T-cell (primary cell): ENCODE measurements around the gene DACT2. TPM values are rescaled to one million over a fixed set of nuclear protein-coding genes. Genes with fewer than 3 reads are reported as not detected.

ENCODE experiments used
- ATAC-seq, 4 experiments: fragments of 200-7000 bp in 3 of 4; fragments of 150-1000 bp in 1 of 4; cut with Tn5 transposase; replicated peaks in 1 of 4; 1 replicate in 3 of 4; 2 replicates in 1 of 4; pipeline ENCODE4 v1.10.0; 2021; ENCODE audit warnings: moderate library complexity in 3 of 4, mild to moderate bottlenecking in 2 of 4, moderate number of reproducible peaks in 1 of 4
- CTCF ChIA-PET, 2 donors: fragments of 300-600 bp; sonication (Branson Sonifier 250); formaldehyde crosslinking; loops; one replicate each; lab custom pipeline; 2022; ENCODE audit warnings: antibody characterized with exemption in 2 of 2; lab: Charles Lee
- POLR2A ChIA-PET, 2 donors: fragments of 300-600 bp; sonication (Branson Sonifier 250); formaldehyde crosslinking; loops; one replicate each; lab custom pipeline; 2022; ENCODE audit warnings: antibody characterized with exemption in 2 of 2; lab: Charles Lee
- DNase-seq, 35 experiments: peaks; one replicate each; pipeline versions ENCODE4 v3.0.0 to v3.0.0-alpha.2; 2013 to 2023
- H3K27ac ChIP-seq: one replicate; pipeline ENCODE4 v1.5.1; 2013; ENCODE audit warnings: low read length
- H3K27me3 ChIP-seq, 2 experiments: replicated peaks in 1 of 2; 1 replicate in 1 of 2; 2 replicates in 1 of 2; pipeline versions ENCODE4 v1.6.1 to v1.7.0; 2013; ENCODE audit warnings: low read length in 1 of 2, mixed read lengths in 1 of 2; ENCODE audit not compliant: control insufficient read depth in 2 of 2, insufficient read depth in 2 of 2; ENCODE audit errors: extremely low read depth in 1 of 2
- H3K36me3 ChIP-seq, 2 donors: 1 replicate in 1 of 2; 2 replicates in 1 of 2; pipeline versions ENCODE4 v1.6.1 to v1.7.0; 2013; ENCODE audit warnings: low read length in 1 of 2; ENCODE audit not compliant: control insufficient read depth in 2 of 2, insufficient read depth in 1 of 2; ENCODE audit errors: extremely low read depth in 1 of 2
- H3K4me1 ChIP-seq, 2 experiments: 1 replicate in 1 of 2; 2 replicates in 1 of 2; pipeline versions ENCODE4 v1.6.1 to v1.7.0; 2013; ENCODE audit warnings: low read length in 2 of 2, mixed read lengths in 1 of 2; ENCODE audit not compliant: insufficient read depth in 2 of 2, control insufficient read depth in 1 of 2; ENCODE audit errors: extremely low read depth in 1 of 2
- H3K4me3 ChIP-seq, 2 donors: 1 replicate in 1 of 2; 2 replicates in 1 of 2; pipeline versions ENCODE4 v1.5.1 to v1.7.0; 2013; ENCODE audit warnings: mild to moderate bottlenecking in 2 of 2, low read length in 1 of 2, moderate library complexity in 1 of 2; ENCODE audit not compliant: control insufficient read depth in 1 of 2; ENCODE audit errors: extremely low read depth in 1 of 2
- H3K9me3 ChIP-seq: 2 replicates; pipeline ENCODE4 v1.7.0; 2013
- H3K27ac Mint-ChIP-seq, 2 donors: one replicate each; pipeline ENCODE4 v1.8.0; 2020 to 2021; ENCODE audit warnings: mild to moderate bottlenecking in 2 of 2, mixed read lengths in 2 of 2
- H3K27me3 Mint-ChIP-seq, 2 donors: one replicate each; pipeline ENCODE4 v1.8.0; 2021 to 2022; ENCODE audit warnings: mixed read lengths in 2 of 2
- H3K36me3 Mint-ChIP-seq: one replicate; pipeline ENCODE4 v1.8.0; 2021; ENCODE audit warnings: mixed read lengths
- H3K4me1 Mint-ChIP-seq, 3 donors: one replicate each; pipeline ENCODE4 v1.8.0; 2020 to 2022; ENCODE audit warnings: mixed read lengths in 3 of 3, mild to moderate bottlenecking in 1 of 3
- H3K4me3 Mint-ChIP-seq, 3 donors: one replicate each; pipeline ENCODE4 v1.8.0; 2020 to 2022; ENCODE audit warnings: mild to moderate bottlenecking in 3 of 3, mixed read lengths in 3 of 3, moderate library complexity in 3 of 3
- H3K9me3 Mint-ChIP-seq, 3 donors: one replicate each; pipeline ENCODE4 v1.8.0; 2020 to 2022; ENCODE audit warnings: mixed read lengths in 3 of 3
- WGBS: methylation state at CpG from one replicate; pipeline ENCODE4 v1.1.5; 2013; ENCODE audit warnings: missing lambda C conversion rate; ENCODE audit not compliant: insufficient coverage; 5-methylcytosine and 5-hydroxymethylcytosine counted together
- total RNA-seq, 35 experiments: library from RNA in 6 of 35; stranded (reverse) in 6 of 35; fragments of 120-200 nt in 1 of 35; gene quantifications; one replicate each; pipeline versions ENCODE4 v1.2.1 to v1.2.4 and lab custom pipeline; 2013 to 2026

DACT2 gene
- total RNA-seq, 5 donors from 2014 or later (not counting 1 experiment from before 2014, with no cell fraction given), result not detected

- Mint-ChIP-seq H3K9me3 (no peaks in the 10 kb centered on the region), H3K4me1 (no peaks in the 10 kb centered on the region), H3K27ac (no peak overlapping the region), H3K27me3 (peaks cover 0 to 2% of the 10 kb centered on the region in 2 donors), H3K4me3 (no peak overlapping the region), H3K36me3 (no peaks in the 10 kb centered on the region)
- Histone ChIP-seq H3K36me3 (no peaks in the 10 kb centered on the region), H3K27me3 (no peaks in the 10 kb centered on the region), H3K4me3 (no peak overlapping the region), H3K27ac (no peak overlapping the region), H3K9me3 (no peaks in the 10 kb centered on the region), H3K4me1 (no peaks in the 10 kb centered on the region)
- ATAC-seq, result no peak
- ChIA-PET POLR2A (no interaction called here), CTCF (no interaction called here)
- 83% methylated on average over 9 of the region's 15 CpGs for WGBS
- DNase-seq, result no peak
Observed at GRCh38 chr6:168265827-168266815, 53.5 kb downstream of the DACT2 start.

GRCh38 chr6:168265394-168265793 is 54.2 kb downstream of the DACT2 start:
- Mint-ChIP-seq H3K27me3 (peaks cover 0 to 6% of the 10 kb centered on the region in 2 donors), H3K27ac (no peak overlapping the region), H3K4me3 (no peak overlapping the region), H3K4me1 (no peaks in the 10 kb centered on the region), H3K36me3 (no peaks in the 10 kb centered on the region), H3K9me3 (no peaks in the 10 kb centered on the region)
- Histone ChIP-seq H3K27me3 (peaks cover 0 to 3% of the 10 kb centered on the region in 2 experiments), H3K4me1 (no peaks in the 10 kb centered on the region), H3K4me3 (no peak overlapping the region), H3K36me3 (no peaks in the 10 kb centered on the region), H3K9me3 (no peaks in the 10 kb centered on the region), H3K27ac (no peak overlapping the region)
- ATAC-seq (no peak), DNase-seq (no peak)
- CTCF ChIA-PET, result no interaction called here
- 60% methylated on average over 4 of the region's 15 CpGs for WGBS
- POLR2A ChIA-PET, result no interaction called here

GRCh38 chr6:168264593-168265335 is 54.8 kb downstream of the DACT2 start:
- H3K4me3 ChIP-seq, result no peak overlapping the region
- H3K4me1 Mint-ChIP-seq, result no peaks in the 10 kb centered on the region
- no peak overlapping the region for H3K27ac Mint-ChIP-seq
- peaks cover 0 to 5% of the 10 kb centered on the region in 2 experiments for H3K27me3 ChIP-seq
- H3K27me3 Mint-ChIP-seq, result peaks cover under 1 to 6% of the 10 kb centered on the region in 2 donors
- ChIA-PET POLR2A (no interaction called here), CTCF (no interaction called here)
- no peaks in the 10 kb centered on the region for H3K4me1 ChIP-seq
- H3K9me3 Mint-ChIP-seq, result no peaks in the 10 kb centered on the region
- DNase-seq (no peak), ATAC-seq (no peak)
- H3K27ac ChIP-seq, result no peak overlapping the region
- H3K9me3 ChIP-seq, result no peaks in the 10 kb centered on the region
- no peaks in the 10 kb centered on the region for H3K36me3 Mint-ChIP-seq
- 78% methylated on average over 17 of the region's 19 CpGs for WGBS
- H3K4me3 Mint-ChIP-seq, result no peak overlapping the region
- no peaks in the 10 kb centered on the region for H3K36me3 ChIP-seq

- 91% methylated on average over 28 of the region's 28 CpGs for WGBS
- H3K27ac ChIP-seq, result no peak overlapping the region
- ATAC-seq (no peak), DNase-seq (no peak)
- peaks cover 2 to 6% of the 10 kb centered on the region in 2 donors for H3K27me3 Mint-ChIP-seq
- H3K9me3 ChIP-seq, result no peaks in the 10 kb centered on the region
- no peaks in the 10 kb centered on the region for H3K36me3 ChIP-seq
- H3K27ac Mint-ChIP-seq, result no peak overlapping the region
- H3K4me1 ChIP-seq, result no peaks in the 10 kb centered on the region
- POLR2A ChIA-PET, result no interaction called here
- H3K4me3 ChIP-seq, result no peak overlapping the region
- H3K36me3 Mint-ChIP-seq, result no peaks in the 10 kb centered on the region
- no peaks in the 10 kb centered on the region for H3K9me3 Mint-ChIP-seq
- no peaks in the 10 kb centered on the region for H3K4me1 Mint-ChIP-seq
- H3K27me3 ChIP-seq, result peaks cover 0 to 7% of the 10 kb centered on the region in 2 experiments
- no peak overlapping the region for H3K4me3 Mint-ChIP-seq
- CTCF ChIA-PET, result no interaction called here
Observed at GRCh38 chr6:168263351-168263905, 56.1 kb downstream of the DACT2 start.

GRCh38 chr6:168261234-168261633 is 58.3 kb downstream of the DACT2 start:
- DNase-seq (no peak), ATAC-seq (no peak)
- peaks cover 0 to 11% (median 0%) of the 10 kb centered on the region in 3 donors for H3K9me3 Mint-ChIP-seq
- no peak overlapping the region for H3K27ac Mint-ChIP-seq
- Histone ChIP-seq H3K4me3 (no peak overlapping the region), H3K36me3 (no peaks in the 10 kb centered on the region), H3K4me1 (no peaks in the 10 kb centered on the region), H3K27me3 (peaks cover 0 to 7% of the 10 kb centered on the region in 2 experiments), H3K9me3 (no peaks in the 10 kb centered on the region), H3K27ac (no peak overlapping the region)
- peaks cover 2 to 12% of the 10 kb centered on the region in 2 donors for H3K27me3 Mint-ChIP-seq
- ChIA-PET POLR2A (no interaction called here), CTCF (no interaction called here)
- H3K36me3 Mint-ChIP-seq, result no peaks in the 10 kb centered on the region
- no peaks in the 10 kb centered on the region for H3K4me1 Mint-ChIP-seq
- no peak overlapping the region for H3K4me3 Mint-ChIP-seq
- WGBS, result 89% methylated on average over 9 of the region's 12 CpGs

- no peaks in the 10 kb centered on the region for H3K36me3 Mint-ChIP-seq
- no peaks in the 10 kb centered on the region for H3K4me1 Mint-ChIP-seq
- Histone ChIP-seq H3K27me3 (peaks cover 0 to 7% of the 10 kb centered on the region in 2 experiments), H3K4me3 (no peak overlapping the region), H3K27ac (no peak overlapping the region), H3K9me3 (no peaks in the 10 kb centered on the region), H3K36me3 (no peaks in the 10 kb centered on the region), H3K4me1 (no peaks in the 10 kb centered on the region)
- DNase-seq, result no peak
- peaks cover 2 to 12% of the 10 kb centered on the region in 2 donors for H3K27me3 Mint-ChIP-seq
- no peak for ATAC-seq
- CTCF ChIA-PET, result no interaction called here
- WGBS, result 87% methylated on average over 18 of the region's 24 CpGs
- H3K4me3 Mint-ChIP-seq, result no peak overlapping the region
- no peak overlapping the region for H3K27ac Mint-ChIP-seq
- POLR2A ChIA-PET, result no interaction called here
- H3K9me3 Mint-ChIP-seq, result peaks cover 3 to 14% (median 4%) of the 10 kb centered on the region in 3 donors
Observed at GRCh38 chr6:168260420-168260987, 59.1 kb downstream of the DACT2 start.
